ENCODE results near the gene HSD17B14.

DNA sequence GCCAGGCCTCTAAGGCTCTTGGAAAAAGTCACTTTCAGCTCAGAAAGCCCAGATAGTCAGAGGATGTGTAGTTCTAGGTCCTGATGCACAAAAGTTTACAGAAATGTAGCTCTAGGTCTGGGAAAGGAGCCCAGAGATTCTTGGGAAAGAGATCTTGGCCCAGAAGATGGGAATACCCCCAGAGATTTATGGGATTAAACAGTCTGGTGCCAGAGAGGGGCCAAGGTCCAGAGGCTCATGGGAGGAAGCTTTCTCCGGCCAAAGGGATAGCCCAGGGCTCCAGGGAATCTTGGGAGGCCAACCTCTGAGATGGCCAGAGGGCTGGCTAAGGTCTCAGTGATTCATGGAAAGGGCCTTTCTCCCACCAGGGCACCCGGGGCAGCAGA lies 40.6 kb downstream of the HSD17B14 start:
- TF ChIP-seq, protein P1, sequence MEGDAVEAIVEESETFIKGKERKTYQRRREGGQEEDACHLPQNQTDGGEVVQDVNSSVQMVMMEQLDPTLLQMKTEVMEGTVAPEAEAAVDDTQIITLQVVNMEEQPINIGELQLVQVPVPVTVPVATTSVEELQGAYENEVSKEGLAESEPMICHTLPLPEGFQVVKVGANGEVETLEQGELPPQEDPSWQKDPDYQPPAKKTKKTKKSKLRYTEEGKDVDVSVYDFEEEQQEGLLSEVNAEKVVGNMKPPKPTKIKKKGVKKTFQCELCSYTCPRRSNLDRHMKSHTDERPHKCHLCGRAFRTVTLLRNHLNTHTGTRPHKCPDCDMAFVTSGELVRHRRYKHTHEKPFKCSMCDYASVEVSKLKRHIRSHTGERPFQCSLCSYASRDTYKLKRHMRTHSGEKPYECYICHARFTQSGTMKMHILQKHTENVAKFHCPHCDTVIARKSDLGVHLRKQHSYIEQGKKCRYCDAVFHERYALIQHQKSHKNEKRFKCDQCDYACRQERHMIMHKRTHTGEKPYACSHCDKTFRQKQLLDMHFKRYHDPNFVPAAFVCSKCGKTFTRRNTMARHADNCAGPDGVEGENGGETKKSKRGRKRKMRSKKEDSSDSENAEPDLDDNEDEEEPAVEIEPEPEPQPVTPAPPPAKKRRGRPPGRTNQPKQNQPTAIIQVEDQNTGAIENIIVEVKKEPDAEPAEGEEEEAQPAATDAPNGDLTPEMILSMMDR (IDR thresholded peaks at IDR 0.05) = no peak
- TF ChIP-seq POLR2A (IDR thresholded peaks at IDR 0.05) = no peak

Measured in right lobe of liver (tissue), 4 donors.